HEK293 (cell line): Measurements from ENCODE around the gene SULT2B1.
A peak's percentile ranks its signal among the peaks of the same experiment; 100 is the strongest.

Experiments used
- KLF9 ChIP-seq: fragments of 450-650 bp; formaldehyde crosslinking; IDR thresholded peaks from 2 replicates; pipeline ENCODE4 v1.5.1; 2016; ENCODE audit warnings: missing biosample characterization, missing genetic modification characterization, low read depth
- OVOL3 ChIP-seq: fragments of 450-650 bp; formaldehyde crosslinking; IDR thresholded peaks from 2 replicates; pipeline ENCODE4 v1.5.1; 2016; ENCODE audit warnings: missing biosample characterization, missing genetic modification characterization
- PRDM1 ChIP-seq: fragments of 450-650 bp; formaldehyde crosslinking; IDR thresholded peaks from 2 replicates; pipeline ENCODE4; 2016; ENCODE audit warnings: missing biosample characterization, missing genetic modification characterization
- ZNF114 ChIP-seq: fragments of 450-650 bp; formaldehyde crosslinking; IDR thresholded peaks from 2 replicates; pipeline ENCODE4 v1.5.0; 2017; ENCODE audit warnings: missing biosample characterization, missing genetic modification characterization
- ZNF146 ChIP-seq: fragments of 450-650 bp; formaldehyde crosslinking; IDR thresholded peaks from 2 replicates; pipeline ENCODE4 v1.5.1; 2016; ENCODE audit warnings: missing biosample characterization, missing genetic modification characterization
- ZNF23 ChIP-seq: fragments of 450-650 bp; formaldehyde crosslinking; IDR thresholded peaks from 2 replicates; pipeline ENCODE4 v1.5.1; 2016; ENCODE audit warnings: missing biosample characterization, missing genetic modification characterization, borderline replicate concordance
- ZNF248 ChIP-seq: fragments of 450-650 bp; formaldehyde crosslinking; IDR thresholded peaks from 2 replicates; pipeline ENCODE4 v1.5.1; 2017; ENCODE audit warnings: missing biosample characterization, missing genetic modification characterization
- ZNF302 ChIP-seq: fragments of 450-650 bp; formaldehyde crosslinking; IDR thresholded peaks from 2 replicates; pipeline ENCODE4 v1.5.1; 2016; ENCODE audit warnings: missing biosample characterization, missing genetic modification characterization, low read depth
- ZNF324 ChIP-seq: fragments of 450-650 bp; formaldehyde crosslinking; IDR thresholded peaks from 2 replicates; pipeline ENCODE4 v1.5.1; 2016; ENCODE audit warnings: missing biosample characterization, missing genetic modification characterization
- ZNF354C ChIP-seq: fragments of 450-650 bp; formaldehyde crosslinking; IDR thresholded peaks from 2 replicates; pipeline ENCODE4 v1.5.1; 2016; ENCODE audit warnings: missing biosample characterization, missing genetic modification characterization, low read depth, borderline replicate concordance
- ZNF426 ChIP-seq: fragments of 450-650 bp; formaldehyde crosslinking; IDR thresholded peaks from 2 replicates; pipeline ENCODE4 v1.5.1; 2017; ENCODE audit warnings: missing biosample characterization, missing genetic modification characterization, mild to moderate bottlenecking, inconsistent platforms, moderate library complexity
- ZNF48 ChIP-seq: fragments of 450-650 bp; formaldehyde crosslinking; IDR thresholded peaks from 2 replicates; pipeline ENCODE4 v1.5.1; 2016; ENCODE audit warnings: missing biosample characterization, missing genetic modification characterization
- ZNF544 ChIP-seq: fragments of 450-650 bp; formaldehyde crosslinking; IDR thresholded peaks from 2 replicates; pipeline ENCODE4 v1.5.0; 2017; ENCODE audit warnings: missing biosample characterization, missing genetic modification characterization
- ZNF596 ChIP-seq: fragments of 450-650 bp; IDR thresholded peaks from 2 replicates; pipeline ENCODE4 v1.5.0; 2018; ENCODE audit warnings: missing biosample characterization, mild to moderate bottlenecking, missing genetic modification characterization, moderate library complexity
- ZNF777 ChIP-seq: fragments of 450-650 bp; formaldehyde crosslinking; IDR thresholded peaks from 2 replicates; pipeline ENCODE4 v1.5.1; 2017; ENCODE audit warnings: missing biosample characterization, missing genetic modification characterization, borderline replicate concordance
- TF ChIP-seq, protein P1 (sequence below): fragments of 450-650 bp; formaldehyde crosslinking; IDR thresholded peaks from 2 replicates; pipeline ENCODE4 v1.5.1; 2016; ENCODE audit warnings: missing biosample characterization, missing genetic modification characterization
- TF ChIP-seq, protein P2 (sequence below): fragments of 450-650 bp; formaldehyde crosslinking; IDR thresholded peaks from 2 replicates; pipeline ENCODE4 v1.5.1; 2016; ENCODE audit warnings: missing biosample characterization, missing genetic modification characterization
- TF ChIP-seq, protein P3 (sequence below): fragments of 450-650 bp; formaldehyde crosslinking; IDR thresholded peaks from 2 replicates; pipeline ENCODE4 v1.5.1; 2016; ENCODE audit warnings: missing biosample characterization, missing genetic modification characterization
- TF ChIP-seq, protein P4 (sequence below): fragments of 450-650 bp; formaldehyde crosslinking; IDR thresholded peaks from 2 replicates; pipeline ENCODE4 v1.5.1; 2017; ENCODE audit warnings: missing biosample characterization, missing genetic modification characterization
- TF ChIP-seq, protein P5 (sequence below): fragments of 450-650 bp; formaldehyde crosslinking; IDR thresholded peaks from 2 replicates; pipeline ENCODE4 v1.5.0; 2017; ENCODE audit warnings: missing biosample characterization, missing genetic modification characterization, borderline replicate concordance
- TF ChIP-seq, protein P6 (sequence below): fragments of 450-650 bp; formaldehyde crosslinking; IDR thresholded peaks from 2 replicates; pipeline ENCODE4 v1.5.1; 2016; ENCODE audit warnings: missing biosample characterization, missing genetic modification characterization
- TF ChIP-seq, protein P7 (sequence below): fragments of 450-650 bp; formaldehyde crosslinking; IDR thresholded peaks from 2 replicates; pipeline ENCODE4 v1.5.1; 2016; ENCODE audit warnings: missing biosample characterization, missing genetic modification characterization

SULT2B1 gene

DNA sequence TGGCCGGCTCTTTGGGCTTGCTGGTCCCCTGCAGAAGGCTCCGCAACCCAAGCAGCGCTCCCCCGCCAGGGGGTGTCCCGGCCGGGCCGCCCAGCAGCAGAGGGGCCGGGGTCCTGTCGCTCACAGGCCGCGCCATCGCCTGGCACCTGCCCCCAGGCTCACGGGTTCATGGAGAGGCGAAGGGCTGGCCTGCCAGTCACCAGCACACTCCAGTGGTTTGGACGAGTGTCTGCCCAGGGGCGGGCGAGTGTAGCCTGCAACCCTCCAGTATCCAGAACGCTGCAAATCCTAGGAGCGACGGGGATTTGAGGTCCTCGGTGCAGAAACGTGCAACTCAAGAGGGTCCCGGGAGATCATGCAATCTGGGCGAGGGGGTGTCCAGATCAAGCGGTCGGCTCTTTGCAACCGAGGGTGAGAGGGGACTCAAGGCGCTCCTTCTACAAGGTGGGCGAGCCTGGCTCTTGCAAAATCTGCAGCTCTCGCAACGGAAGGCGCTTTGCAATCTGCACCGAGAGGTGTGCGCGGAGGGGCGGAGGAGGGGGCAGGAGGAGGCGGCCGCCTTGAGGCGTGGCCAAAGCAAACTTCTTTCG is 85.0 kb downstream of the SULT2B1 start, which contains the start of gene DBP (continued):
- TF ChIP-seq, protein P1, sequence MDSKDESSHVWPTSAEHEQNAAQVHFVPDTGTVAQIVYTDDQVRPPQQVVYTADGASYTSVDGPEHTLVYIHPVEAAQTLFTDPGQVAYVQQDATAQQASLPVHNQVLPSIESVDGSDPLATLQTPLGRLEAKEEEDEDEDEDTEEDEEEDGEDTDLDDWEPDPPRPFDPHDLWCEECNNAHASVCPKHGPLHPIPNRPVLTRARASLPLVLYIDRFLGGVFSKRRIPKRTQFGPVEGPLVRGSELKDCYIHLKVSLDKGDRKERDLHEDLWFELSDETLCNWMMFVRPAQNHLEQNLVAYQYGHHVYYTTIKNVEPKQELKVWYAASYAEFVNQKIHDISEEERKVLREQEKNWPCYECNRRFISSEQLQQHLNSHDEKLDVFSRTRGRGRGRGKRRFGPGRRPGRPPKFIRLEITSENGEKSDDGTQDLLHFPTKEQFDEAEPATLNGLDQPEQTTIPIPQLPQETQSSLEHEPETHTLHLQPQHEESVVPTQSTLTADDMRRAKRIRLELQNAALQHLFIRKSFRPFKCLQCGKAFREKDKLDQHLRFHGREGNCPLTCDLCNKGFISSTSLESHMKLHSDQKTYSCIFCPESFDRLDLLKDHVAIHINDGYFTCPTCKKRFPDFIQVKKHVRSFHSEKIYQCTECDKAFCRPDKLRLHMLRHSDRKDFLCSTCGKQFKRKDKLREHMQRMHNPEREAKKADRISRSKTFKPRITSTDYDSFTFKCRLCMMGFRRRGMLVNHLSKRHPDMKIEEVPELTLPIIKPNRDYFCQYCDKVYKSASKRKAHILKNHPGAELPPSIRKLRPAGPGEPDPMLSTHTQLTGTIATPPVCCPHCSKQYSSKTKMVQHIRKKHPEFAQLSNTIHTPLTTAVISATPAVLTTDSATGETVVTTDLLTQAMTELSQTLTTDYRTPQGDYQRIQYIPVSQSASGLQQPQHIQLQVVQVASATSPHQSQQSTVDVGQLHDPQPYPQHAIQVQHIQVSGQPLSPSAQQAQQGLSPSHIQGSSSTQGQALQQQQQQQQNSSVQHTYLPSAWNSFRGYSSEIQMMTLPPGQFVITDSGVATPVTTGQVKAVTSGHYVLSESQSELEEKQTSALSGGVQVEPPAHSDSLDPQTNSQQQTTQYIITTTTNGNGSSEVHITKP (tag by site-specific recombination): peak; percentile 30
- TF ChIP-seq ZNF248 (no peak), ZNF48 (tag by site-specific recombination) (no peak), ZNF777 (tag by site-specific recombination) (no peak), ZNF146 (tag by site-specific recombination) (no peak), ZNF23 (tag by site-specific recombination) (no peak), ZNF426 (tag by site-specific recombination) (no peak), ZNF596 (no peak), PRDM1 (tag by site-specific recombination) (no peak), ZNF302 (tag by site-specific recombination) (no peak), OVOL3 (tag by site-specific recombination) (no peak), ZNF114 (tag by site-specific recombination) (no peak), KLF9 (tag by site-specific recombination) (peak; percentile 56; the same call in 1 of the 2 replicates), ZNF354C (tag by site-specific recombination) (no peak), ZNF324 (no peak), ZNF544 (tag by site-specific recombination) (no peak)
- TF ChIP-seq, protein P2, sequence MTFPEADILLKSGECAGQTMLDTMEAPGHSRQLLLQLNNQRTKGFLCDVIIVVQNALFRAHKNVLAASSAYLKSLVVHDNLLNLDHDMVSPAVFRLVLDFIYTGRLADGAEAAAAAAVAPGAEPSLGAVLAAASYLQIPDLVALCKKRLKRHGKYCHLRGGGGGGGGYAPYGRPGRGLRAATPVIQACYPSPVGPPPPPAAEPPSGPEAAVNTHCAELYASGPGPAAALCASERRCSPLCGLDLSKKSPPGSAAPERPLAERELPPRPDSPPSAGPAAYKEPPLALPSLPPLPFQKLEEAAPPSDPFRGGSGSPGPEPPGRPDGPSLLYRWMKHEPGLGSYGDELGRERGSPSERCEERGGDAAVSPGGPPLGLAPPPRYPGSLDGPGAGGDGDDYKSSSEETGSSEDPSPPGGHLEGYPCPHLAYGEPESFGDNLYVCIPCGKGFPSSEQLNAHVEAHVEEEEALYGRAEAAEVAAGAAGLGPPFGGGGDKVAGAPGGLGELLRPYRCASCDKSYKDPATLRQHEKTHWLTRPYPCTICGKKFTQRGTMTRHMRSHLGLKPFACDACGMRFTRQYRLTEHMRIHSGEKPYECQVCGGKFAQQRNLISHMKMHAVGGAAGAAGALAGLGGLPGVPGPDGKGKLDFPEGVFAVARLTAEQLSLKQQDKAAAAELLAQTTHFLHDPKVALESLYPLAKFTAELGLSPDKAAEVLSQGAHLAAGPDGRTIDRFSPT (tag by site-specific recombination): no peak
- TF ChIP-seq, protein P3, sequence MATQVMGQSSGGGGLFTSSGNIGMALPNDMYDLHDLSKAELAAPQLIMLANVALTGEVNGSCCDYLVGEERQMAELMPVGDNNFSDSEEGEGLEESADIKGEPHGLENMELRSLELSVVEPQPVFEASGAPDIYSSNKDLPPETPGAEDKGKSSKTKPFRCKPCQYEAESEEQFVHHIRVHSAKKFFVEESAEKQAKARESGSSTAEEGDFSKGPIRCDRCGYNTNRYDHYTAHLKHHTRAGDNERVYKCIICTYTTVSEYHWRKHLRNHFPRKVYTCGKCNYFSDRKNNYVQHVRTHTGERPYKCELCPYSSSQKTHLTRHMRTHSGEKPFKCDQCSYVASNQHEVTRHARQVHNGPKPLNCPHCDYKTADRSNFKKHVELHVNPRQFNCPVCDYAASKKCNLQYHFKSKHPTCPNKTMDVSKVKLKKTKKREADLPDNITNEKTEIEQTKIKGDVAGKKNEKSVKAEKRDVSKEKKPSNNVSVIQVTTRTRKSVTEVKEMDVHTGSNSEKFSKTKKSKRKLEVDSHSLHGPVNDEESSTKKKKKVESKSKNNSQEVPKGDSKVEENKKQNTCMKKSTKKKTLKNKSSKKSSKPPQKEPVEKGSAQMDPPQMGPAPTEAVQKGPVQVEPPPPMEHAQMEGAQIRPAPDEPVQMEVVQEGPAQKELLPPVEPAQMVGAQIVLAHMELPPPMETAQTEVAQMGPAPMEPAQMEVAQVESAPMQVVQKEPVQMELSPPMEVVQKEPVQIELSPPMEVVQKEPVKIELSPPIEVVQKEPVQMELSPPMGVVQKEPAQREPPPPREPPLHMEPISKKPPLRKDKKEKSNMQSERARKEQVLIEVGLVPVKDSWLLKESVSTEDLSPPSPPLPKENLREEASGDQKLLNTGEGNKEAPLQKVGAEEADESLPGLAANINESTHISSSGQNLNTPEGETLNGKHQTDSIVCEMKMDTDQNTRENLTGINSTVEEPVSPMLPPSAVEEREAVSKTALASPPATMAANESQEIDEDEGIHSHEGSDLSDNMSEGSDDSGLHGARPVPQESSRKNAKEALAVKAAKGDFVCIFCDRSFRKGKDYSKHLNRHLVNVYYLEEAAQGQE (tag by site-specific recombination): no peak
- TF ChIP-seq, protein P4, sequence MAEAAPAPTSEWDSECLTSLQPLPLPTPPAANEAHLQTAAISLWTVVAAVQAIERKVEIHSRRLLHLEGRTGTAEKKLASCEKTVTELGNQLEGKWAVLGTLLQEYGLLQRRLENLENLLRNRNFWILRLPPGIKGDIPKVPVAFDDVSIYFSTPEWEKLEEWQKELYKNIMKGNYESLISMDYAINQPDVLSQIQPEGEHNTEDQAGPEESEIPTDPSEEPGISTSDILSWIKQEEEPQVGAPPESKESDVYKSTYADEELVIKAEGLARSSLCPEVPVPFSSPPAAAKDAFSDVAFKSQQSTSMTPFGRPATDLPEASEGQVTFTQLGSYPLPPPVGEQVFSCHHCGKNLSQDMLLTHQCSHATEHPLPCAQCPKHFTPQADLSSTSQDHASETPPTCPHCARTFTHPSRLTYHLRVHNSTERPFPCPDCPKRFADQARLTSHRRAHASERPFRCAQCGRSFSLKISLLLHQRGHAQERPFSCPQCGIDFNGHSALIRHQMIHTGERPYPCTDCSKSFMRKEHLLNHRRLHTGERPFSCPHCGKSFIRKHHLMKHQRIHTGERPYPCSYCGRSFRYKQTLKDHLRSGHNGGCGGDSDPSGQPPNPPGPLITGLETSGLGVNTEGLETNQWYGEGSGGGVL: no peak
- TF ChIP-seq, protein P5, sequence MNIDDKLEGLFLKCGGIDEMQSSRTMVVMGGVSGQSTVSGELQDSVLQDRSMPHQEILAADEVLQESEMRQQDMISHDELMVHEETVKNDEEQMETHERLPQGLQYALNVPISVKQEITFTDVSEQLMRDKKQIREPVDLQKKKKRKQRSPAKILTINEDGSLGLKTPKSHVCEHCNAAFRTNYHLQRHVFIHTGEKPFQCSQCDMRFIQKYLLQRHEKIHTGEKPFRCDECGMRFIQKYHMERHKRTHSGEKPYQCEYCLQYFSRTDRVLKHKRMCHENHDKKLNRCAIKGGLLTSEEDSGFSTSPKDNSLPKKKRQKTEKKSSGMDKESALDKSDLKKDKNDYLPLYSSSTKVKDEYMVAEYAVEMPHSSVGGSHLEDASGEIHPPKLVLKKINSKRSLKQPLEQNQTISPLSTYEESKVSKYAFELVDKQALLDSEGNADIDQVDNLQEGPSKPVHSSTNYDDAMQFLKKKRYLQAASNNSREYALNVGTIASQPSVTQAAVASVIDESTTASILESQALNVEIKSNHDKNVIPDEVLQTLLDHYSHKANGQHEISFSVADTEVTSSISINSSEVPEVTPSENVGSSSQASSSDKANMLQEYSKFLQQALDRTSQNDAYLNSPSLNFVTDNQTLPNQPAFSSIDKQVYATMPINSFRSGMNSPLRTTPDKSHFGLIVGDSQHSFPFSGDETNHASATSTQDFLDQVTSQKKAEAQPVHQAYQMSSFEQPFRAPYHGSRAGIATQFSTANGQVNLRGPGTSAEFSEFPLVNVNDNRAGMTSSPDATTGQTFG (tag by site-specific recombination): no peak
- TF ChIP-seq, protein P6, sequence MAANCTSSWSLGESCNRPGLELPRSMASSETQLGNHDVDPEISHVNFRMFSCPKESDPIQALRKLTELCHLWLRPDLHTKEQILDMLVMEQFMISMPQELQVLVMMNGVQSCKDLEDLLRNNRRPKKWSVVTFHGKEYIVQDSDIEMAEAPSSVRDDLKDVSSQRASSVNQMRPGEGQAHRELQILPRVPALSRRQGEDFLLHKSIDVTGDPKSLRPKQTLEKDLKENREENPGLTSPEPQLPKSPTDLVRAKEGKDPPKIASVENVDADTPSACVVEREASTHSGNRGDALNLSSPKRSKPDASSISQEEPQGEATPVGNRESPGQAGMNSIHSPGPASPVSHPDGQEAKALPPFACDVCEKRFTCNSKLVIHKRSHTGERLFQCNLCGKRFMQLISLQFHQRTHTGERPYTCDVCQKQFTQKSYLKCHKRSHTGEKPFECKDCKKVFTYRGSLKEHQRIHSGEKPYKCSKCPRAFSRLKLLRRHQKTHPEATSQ (tag by site-specific recombination): no peak
- TF ChIP-seq, protein P7, sequence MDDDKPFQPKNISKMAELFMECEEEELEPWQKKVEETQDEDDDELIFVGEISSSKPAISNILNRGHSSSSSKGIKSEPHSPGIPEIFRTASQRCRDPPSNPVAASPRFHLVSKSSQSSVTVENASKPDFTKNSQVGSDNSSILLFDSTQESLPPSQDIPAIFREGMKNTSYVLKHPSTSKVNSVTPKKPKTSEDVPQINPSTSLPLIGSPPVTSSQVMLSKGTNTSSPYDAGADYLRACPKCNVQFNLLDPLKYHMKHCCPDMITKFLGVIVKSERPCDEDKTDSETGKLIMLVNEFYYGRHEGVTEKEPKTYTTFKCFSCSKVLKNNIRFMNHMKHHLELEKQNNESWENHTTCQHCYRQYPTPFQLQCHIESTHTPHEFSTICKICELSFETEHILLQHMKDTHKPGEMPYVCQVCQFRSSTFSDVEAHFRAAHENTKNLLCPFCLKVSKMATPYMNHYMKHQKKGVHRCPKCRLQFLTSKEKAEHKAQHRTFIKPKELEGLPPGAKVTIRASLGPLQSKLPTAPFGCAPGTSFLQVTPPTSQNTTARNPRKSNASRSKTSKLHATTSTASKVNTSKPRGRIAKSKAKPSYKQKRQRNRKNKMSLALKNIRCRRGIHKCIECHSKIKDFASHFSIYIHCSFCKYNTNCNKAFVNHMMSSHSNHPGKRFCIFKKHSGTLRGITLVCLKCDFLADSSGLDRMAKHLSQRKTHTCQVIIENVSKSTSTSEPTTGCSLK (tag by site-specific recombination): no peak
